Bronchial epithelial cell (primary cell): ENCODE measurements around the gene VWDE. TPM values are rescaled to one million over a fixed set of nuclear protein-coding genes. Genes with fewer than 3 reads are reported as not detected.

Experiments used
- DNase-seq: peaks from one replicate; pipeline ENCODE4 v3.0.0-alpha.2; 2010; ENCODE audit warnings: low read depth
- FAIRE-seq: peaks from 2 replicates; lab custom pipeline; 2011; peaks lifted over from hg19 to GRCh38; lab: Jason Lieb, UNC
- H3K27me3 ChIP-seq: 2 replicates; pipeline ENCODE4 v1.5.1; 2011; ENCODE audit warnings: low read length; ENCODE audit not compliant: control insufficient read depth, insufficient read depth
- H3K36me3 ChIP-seq: 2 replicates; pipeline ENCODE4 v1.5.1; 2011; ENCODE audit warnings: low read length; ENCODE audit not compliant: control insufficient read depth, insufficient read depth
- H3K4me3 ChIP-seq: 2 replicates; pipeline ENCODE4 v1.5.1; 2011; ENCODE audit warnings: mild to moderate bottlenecking, low read depth, low read length, control low read depth
- total RNA-seq: library from RNA; depleted of rRNA; stranded (reverse); fragments of >200 nt; gene quantifications from 2 replicates; pipeline ENCODE4 v1.2.1, GENCODE V29; 2014
- TF ChIP-seq, protein P1 (sequence below): IDR thresholded peaks from 2 replicates; pipeline ENCODE4 v1.5.1; 2011; ENCODE audit warnings: mild to moderate bottlenecking, moderate library complexity, low read length, control low read depth, inconsistent platforms; ENCODE audit not compliant: insufficient read depth, severe bottlenecking

Gene VWDE
- total RNA-seq, 1 donor from 2014 or later, result 1.1 TPM

DNA sequence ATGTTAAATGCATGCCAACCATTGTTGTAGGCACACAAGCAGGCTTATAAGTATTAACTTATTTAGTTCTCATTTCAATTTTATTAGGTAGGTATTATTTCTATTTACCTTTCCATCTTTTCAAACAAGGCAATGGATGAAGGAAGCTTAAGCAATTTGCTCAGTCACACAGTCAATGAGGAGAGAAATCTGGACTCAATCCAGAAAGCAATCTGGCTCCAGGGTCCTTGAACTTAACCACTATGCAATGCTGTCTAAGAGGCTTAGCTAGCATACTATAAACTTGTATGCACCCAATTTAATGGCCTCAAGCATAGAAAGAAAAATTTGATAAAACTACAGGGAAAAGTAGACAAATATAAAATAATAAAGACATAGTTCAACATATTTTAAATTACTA is 88.6 kb downstream of the VWDE start:
- TF ChIP-seq, protein P1, sequence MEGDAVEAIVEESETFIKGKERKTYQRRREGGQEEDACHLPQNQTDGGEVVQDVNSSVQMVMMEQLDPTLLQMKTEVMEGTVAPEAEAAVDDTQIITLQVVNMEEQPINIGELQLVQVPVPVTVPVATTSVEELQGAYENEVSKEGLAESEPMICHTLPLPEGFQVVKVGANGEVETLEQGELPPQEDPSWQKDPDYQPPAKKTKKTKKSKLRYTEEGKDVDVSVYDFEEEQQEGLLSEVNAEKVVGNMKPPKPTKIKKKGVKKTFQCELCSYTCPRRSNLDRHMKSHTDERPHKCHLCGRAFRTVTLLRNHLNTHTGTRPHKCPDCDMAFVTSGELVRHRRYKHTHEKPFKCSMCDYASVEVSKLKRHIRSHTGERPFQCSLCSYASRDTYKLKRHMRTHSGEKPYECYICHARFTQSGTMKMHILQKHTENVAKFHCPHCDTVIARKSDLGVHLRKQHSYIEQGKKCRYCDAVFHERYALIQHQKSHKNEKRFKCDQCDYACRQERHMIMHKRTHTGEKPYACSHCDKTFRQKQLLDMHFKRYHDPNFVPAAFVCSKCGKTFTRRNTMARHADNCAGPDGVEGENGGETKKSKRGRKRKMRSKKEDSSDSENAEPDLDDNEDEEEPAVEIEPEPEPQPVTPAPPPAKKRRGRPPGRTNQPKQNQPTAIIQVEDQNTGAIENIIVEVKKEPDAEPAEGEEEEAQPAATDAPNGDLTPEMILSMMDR, result no peak
- FAIRE-seq (no peak), DNase-seq (no peak)
- Histone ChIP-seq H3K4me3 (no peak overlapping the region), H3K36me3 (no peaks in the 10 kb centered on the region), H3K27me3 (no peaks in the 10 kb centered on the region)

DNA sequence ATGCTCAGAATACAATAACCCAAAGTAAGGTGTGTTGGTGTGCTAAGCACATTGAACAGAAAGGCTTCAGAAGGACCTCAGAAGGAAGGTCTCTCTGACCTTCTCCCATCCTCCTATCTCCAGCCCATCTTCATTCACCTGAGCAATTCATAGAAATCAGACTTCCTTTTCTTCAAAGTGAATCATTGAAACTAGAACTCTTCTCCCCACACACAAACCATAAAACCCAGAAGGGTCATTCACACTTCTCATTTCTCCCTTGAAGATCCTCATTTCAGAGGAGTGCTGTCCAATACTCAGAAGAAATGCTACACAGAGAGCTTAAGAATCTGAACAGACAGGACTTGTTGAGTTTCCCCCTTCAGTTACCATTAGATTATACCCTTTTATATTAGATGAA is 89.5 kb downstream of the VWDE start:
- no peak for FAIRE-seq
- TF ChIP-seq, protein P1, result no peak
- no peak for DNase-seq
- H3K27me3 ChIP-seq, result no peaks in the 10 kb centered on the region
- H3K4me3 ChIP-seq, result no peak overlapping the region
- no peaks in the 10 kb centered on the region for H3K36me3 ChIP-seq

DNA sequence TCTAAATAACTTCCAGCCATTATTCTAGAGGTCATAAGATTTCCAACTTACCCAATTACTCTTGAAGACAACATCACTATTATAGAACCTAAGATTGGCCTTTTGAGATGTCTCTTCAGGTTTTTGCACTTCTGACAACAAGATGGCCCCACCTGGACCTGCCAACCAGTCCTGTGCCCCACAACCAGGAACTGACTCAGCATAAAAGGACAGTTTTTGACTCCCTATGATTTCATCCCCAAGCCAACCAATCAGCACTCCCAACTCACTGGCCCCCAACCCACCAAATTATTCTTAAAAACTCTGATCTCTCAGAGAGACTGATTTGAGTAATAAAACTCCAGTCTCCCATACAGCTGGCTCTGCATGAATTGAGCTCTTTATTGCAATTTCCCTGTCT is 98.2 kb downstream of the VWDE start:
- no peak for DNase-seq
- TF ChIP-seq, protein P1, result no peak
- no peaks in the 10 kb centered on the region for H3K27me3 ChIP-seq
- no peak for FAIRE-seq
- no peaks in the 10 kb centered on the region for H3K36me3 ChIP-seq
- no peak overlapping the region for H3K4me3 ChIP-seq

DNA sequence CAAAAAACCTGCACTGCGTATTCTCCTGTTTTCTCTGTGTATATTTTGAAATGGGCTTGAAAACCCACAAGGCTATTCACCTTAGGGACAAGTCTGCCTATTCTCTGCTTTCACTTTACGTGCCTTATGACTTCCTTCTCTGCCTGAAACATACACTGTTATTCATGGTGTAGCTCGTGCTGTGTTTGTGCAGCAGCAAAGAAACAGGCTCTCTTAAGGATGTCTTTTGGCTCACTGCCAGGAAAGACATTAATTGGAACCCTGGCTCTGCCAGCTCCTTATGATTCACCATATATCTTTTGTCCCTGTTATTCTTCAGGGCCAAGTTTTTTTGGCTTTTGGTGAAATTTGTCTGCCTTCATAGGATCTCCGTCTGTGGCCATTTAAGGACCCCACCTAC is 100.2 kb downstream of the VWDE start:
- Histone ChIP-seq H3K36me3 (no peaks in the 10 kb centered on the region), H3K27me3 (no peaks in the 10 kb centered on the region), H3K4me3 (no peak overlapping the region)
- DNase-seq, result no peak
- TF ChIP-seq, protein P1, result no peak
- FAIRE-seq, result no peak

DNA sequence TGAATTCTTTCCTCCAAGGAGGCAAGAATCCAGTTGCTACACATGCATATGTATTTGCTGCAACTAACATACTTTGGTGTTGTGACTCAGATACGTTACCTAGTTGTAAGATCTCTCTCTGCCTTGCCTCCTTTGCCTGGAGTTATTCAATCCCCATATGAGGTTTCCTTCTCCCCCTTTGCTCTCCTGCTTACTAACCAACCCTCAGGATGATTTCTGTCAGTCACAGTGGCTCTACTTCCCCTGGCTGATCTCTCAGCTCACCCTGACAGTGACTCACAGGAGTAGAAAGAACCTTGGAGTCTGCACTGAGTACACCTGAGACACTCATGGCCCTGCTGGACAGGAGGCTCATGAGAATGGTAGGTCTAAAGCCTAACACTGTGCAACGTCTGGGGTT is 100.6 kb downstream of the VWDE start:
- peak; percentile 86 for DNase-seq
- no peaks in the 10 kb centered on the region for H3K36me3 ChIP-seq
- H3K27me3 ChIP-seq, result no peaks in the 10 kb centered on the region
- TF ChIP-seq, protein P1, result no peak
- no peak overlapping the region for H3K4me3 ChIP-seq
- FAIRE-seq, result peak; percentile 68

DNA sequence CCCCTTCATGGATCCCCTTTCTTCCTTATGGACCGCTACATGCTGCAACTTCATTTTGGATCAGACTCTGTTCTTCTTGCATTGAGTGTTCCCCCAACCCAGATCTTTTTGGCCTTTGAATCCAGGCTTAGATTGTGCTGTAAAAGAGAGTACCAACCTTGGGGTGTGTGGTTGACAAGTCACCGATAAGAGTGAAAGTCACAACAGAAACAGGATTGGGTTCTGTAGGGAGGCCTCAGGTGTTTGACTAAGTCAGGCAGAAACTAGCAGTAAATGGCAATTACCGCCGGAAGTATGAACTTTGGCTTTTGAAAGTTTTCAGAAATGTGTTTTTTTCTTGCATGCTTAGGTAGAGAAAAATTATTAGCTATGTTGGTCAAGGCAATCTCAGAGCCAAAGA is 103.2 kb downstream of the VWDE start:
- DNase-seq (no peak), FAIRE-seq (peak; percentile 64)
- Histone ChIP-seq H3K27me3 (no peaks in the 10 kb centered on the region), H3K4me3 (no peak overlapping the region), H3K36me3 (no peaks in the 10 kb centered on the region)
- TF ChIP-seq, protein P1, result no peak
